HL-60 (cell line): ENCODE results near the gene GFOD2.

ENCODE experiments used
- CTCF ChIP-seq: IDR thresholded peaks from one replicate; pipeline ENCODE4 v1.5.1; 2011; ENCODE audit warnings: low read length, control low read depth, inconsistent platforms; ENCODE audit not compliant: insufficient read depth
- GABPA ChIP-seq: IDR thresholded peaks from 2 replicates; pipeline ENCODE4 v1.6.1; 2012; ENCODE audit warnings: low read depth
- POLR2AphosphoS5 ChIP-seq: IDR thresholded peaks from 2 replicates; pipeline ENCODE4 v1.6.1; 2012; ENCODE audit warnings: low read depth
- REST ChIP-seq: IDR thresholded peaks from 2 replicates; pipeline ENCODE4 v1.6.1; 2012; ENCODE audit warnings: low read depth; ENCODE audit not compliant: insufficient replicate concordance
- SPI1 ChIP-seq: IDR thresholded peaks from 2 replicates; pipeline ENCODE4 v1.6.1; 2012; ENCODE audit warnings: low read depth, mild to moderate bottlenecking, borderline replicate concordance

- TF ChIP-seq CTCF (no peak), POLR2AphosphoS5 (peak; percentile 65; the same call in 1 of the 2 replicates), REST (no peak), GABPA (peak; percentile 71), SPI1 (peak; percentile 5; the same call in 1 of the 2 replicates)
Measured at GRCh38 chr16:67666559-67667452, 52.3 kb downstream of the GFOD2 start, which contains the start of the genes C16orf86 and ENKD1.
